LNCAP (cell line): ENCODE results near the gene WASF2.

Experiments used
- TF ChIP-seq, protein P1 (sequence below): fragments of 450-650 bp; IDR thresholded peaks from 2 replicates; pipeline ENCODE4 v1.5.1; 2017; ENCODE audit warnings: mild to moderate bottlenecking

Gene WASF2

DNA sequence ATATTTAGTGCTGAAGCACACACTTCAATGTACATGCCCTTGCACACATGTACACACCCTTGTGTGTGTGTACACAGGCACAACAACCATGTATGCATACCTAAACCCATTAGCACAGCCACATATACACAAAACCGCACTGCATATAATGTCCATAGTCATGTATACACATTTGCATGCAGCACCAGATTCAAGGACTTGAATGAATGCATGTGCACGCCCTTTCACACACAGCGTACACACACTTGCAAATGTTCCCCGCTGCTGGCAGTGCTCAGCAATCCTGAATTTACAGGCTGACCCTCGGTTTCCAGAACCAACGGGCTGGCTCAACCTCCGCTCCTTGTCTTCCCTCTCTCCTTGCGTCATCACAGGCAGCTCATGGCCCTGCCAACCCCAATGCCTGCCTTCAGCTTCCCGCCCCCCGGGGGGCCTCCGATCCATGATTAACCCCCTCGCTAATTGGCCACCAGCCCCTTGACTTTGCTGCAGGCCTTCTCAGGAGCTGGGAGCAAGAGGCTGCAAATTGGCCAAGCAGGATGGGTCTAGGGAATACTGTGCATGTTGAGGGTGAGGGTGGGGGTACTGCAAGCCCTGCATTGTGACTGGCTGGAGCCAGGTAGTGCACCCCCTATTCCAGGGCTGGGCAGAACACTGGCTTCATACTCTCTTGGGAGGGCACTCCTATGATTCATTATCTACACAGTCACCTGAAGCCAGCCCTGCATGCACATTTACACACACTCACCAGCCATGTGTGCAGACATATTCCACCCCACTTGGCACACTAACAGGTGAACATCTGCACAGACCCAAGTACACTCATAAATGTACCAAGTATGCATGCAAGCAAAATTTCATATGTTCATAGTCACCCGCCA is 89.6 kb downstream of the WASF2 start:
- TF ChIP-seq, protein P1, sequence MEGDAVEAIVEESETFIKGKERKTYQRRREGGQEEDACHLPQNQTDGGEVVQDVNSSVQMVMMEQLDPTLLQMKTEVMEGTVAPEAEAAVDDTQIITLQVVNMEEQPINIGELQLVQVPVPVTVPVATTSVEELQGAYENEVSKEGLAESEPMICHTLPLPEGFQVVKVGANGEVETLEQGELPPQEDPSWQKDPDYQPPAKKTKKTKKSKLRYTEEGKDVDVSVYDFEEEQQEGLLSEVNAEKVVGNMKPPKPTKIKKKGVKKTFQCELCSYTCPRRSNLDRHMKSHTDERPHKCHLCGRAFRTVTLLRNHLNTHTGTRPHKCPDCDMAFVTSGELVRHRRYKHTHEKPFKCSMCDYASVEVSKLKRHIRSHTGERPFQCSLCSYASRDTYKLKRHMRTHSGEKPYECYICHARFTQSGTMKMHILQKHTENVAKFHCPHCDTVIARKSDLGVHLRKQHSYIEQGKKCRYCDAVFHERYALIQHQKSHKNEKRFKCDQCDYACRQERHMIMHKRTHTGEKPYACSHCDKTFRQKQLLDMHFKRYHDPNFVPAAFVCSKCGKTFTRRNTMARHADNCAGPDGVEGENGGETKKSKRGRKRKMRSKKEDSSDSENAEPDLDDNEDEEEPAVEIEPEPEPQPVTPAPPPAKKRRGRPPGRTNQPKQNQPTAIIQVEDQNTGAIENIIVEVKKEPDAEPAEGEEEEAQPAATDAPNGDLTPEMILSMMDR, result no peak

DNA sequence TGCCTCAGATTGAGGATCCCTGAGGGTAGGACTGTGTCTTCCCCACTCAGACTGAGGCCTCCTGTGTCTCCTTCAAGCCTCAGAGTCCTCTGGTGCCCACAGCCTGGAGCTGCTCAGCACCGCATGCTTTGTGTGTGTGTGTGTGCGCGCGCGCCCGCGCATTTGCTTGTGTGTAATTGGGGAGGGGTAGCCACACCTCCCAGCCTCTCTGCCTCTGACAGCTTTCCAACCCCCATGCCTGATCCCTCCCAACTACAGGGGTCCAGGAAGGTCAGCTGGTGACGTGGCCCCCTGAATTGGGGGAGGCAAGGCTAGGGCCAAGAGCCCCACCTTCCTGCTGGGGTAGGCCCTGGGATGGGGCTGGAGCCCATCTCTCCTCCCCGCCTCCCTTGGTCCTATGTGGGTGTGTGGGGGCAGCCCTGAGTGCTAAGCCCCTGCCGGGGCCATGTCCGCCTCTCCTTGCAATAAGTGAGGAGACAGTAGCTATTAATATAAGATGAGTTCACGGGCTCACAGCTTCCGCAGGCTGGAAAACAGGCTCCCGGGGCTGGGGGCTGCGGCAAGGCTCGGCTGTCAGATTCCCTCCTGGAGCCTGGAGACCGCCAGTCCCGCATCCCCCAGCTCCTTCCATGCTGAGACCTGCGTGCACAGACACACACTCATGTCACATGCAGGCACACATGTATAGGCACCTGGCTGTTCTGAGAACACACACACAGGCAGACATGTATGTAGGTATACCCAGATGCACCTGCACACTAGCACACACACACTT is 90.5 kb downstream of the WASF2 start:
- TF ChIP-seq, protein P1, result no peak

DNA sequence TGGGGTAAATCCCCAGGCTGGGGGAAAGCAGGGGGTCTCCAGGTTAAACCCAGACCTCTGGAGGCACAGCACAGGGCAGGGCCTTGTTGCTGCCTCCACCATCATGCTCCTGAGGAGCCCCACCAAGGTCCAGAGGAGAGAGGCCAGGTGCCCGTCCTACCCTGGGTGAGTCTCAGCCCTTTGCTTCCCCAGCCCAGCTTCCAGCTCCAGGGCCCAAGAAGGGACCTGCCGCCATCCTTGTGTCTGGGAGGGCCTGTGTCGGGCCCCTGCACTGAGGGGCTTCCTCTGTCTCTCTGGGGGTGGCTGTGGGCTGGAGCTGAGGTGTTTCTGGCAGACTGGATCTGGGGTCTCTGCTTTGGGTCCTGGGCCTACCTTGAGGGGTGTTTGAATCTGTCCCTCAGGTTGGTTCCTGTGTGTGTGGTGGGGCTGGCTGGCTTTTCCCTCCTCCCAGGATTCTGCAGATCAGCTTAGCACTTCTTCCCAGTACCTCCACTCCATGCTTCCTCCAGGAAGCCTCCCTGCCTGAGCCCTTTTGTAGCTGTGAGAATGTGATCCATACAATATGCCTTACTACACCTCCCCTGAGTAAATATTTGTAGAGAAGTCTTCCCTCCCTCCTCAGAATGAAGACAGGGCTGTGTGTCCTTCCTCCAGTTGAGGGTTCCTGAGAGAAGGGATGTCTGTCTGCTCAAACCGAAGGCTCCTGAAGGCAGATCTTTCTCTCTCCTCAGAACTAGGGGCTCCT is 91.4 kb downstream of the WASF2 start:
- TF ChIP-seq, protein P1, result no peak

DNA sequence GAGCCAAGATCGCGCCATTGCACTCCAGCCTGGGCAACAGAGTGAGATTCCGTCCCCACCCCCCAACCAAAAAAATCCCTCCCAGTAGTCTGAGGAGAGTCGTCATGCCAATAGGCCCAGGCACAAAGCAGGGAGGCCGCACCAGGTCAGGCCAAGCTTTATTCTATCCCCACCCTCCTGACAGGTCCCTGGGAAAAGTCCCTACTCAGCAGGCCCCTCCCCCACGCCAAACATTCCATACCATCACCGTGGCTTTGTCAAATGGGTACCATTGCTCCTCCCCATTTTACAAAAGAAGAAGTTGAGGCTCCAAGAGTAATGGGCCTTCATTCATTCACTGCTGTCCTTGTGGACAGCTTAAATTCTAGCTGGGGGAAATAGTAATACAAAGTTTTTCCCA is 92.2 kb downstream of the WASF2 start:
- TF ChIP-seq, protein P1, result no peak

DNA sequence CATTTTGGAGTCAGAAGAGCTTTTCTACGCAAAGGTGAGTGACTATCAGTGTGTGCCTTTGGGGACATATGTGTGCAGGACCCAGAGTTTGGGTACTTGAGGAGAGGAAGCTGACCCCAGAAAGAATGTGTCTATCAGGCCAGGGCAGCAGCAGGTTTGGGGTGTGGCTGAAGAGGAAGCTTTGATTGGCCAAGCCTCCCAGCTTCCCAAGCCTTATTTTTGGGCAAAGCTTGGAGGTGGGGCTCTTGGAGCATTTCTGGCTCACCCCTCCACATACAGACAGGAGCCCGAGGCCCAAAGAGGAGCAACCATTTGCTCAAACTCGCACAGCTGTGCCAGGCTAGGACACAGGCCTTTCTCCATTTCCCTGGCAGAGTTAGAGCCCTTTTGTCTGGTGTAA is 92.9 kb downstream of the WASF2 start:
- TF ChIP-seq, protein P1, result no peak

DNA sequence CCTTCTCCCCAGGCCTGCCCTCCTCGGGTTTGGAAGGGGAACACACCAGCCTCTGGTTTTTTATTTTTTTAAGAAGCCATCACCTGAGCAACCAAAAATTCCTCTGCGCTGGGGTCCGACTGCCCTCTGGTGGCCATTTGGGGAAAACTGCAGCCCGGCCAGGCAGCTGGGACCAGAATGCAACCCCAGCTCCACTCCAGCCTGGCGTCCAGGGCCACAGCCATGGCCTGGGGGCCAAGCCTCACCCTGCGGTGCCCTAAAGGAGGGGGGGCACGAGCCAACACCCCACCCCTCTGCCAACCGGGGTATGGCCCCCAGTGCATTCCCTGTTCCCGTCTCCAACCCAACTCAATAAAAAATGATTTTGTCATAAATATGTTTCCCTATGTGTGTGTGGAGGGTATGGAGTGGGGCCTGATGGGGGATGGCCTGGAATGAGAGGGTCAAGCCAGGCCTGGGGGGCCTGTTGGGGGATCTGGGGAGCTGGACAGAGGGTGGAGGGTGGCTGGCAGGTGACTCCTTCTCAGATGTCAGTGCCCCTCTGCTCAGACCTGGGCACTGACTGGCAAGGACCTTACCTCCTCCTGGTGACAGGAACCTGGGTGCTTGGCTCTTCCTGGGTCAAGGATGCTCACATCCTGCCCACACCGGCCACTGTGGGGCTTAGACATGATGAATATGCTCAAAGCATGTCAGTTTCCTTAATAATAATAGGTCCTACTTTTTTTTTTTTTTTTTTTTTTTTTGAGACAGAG is 94.3 kb downstream of the WASF2 start:
- TF ChIP-seq, protein P1, result peak; percentile 96

DNA sequence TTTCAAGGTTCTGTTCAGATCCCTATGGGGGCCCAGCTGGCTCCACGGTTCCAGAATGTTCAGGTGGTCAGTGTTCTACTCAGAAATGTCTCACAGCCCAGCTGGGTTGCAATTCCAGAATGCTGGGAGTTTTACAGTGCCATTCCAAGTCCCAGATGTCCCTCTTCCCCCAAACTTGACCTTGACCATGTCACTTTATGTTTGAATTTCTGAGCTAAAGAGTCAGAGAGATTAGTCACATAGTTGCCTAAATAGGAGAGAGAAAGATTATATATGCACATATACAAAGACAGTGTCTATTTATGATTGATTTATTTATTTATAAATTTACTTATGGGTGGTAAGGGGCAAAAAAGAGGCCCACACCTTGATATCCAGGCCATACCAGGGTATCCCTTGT is 95.0 kb downstream of the WASF2 start:
- TF ChIP-seq, protein P1, result no peak
